Loucy (cell line): ENCODE measurements around the gene OIT3.

Experiments used
- EZH2phosphoT487 ChIP-seq: fragments of 200-600 bp; IDR thresholded peaks from 2 replicates; pipeline ENCODE4 v1.6.1; 2018; ENCODE audit warnings: antibody characterized with exemption, mild to moderate bottlenecking, moderate library complexity, borderline replicate concordance
- TF ChIP-seq, protein P1 (sequence below): fragments of 200-600 bp; sonication (generic); conservative IDR thresholded peaks from 2 replicates; pipeline ENCODE4 v1.5.1; 2014; ENCODE audit warnings: mild to moderate bottlenecking, antibody characterized with exemption, low read length

DNA sequence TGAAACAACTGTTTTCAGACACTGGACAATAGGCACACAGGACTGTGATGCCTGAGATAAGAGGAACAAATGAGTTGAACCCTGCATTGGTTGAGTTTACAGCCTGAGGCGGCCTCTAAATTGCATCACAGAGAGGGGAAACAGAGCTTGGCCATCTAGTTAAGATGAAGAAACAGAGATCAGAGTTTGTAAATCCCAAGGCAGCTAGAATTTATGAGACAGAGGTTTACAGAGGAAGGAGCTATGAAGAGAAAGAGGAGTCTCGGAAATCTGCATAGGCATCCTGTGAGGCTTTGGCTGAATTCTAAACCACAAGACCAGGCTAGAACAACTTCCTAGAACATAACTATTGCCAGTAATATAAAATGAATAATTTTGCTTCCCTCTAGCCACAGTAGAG, 41.0 kb upstream of the OIT3 start:
- TF ChIP-seq EZH2phosphoT487, result 0 out of 2 replicates have a peak, but pooled peaks have one; percentile 9
- TF ChIP-seq, protein P1, sequence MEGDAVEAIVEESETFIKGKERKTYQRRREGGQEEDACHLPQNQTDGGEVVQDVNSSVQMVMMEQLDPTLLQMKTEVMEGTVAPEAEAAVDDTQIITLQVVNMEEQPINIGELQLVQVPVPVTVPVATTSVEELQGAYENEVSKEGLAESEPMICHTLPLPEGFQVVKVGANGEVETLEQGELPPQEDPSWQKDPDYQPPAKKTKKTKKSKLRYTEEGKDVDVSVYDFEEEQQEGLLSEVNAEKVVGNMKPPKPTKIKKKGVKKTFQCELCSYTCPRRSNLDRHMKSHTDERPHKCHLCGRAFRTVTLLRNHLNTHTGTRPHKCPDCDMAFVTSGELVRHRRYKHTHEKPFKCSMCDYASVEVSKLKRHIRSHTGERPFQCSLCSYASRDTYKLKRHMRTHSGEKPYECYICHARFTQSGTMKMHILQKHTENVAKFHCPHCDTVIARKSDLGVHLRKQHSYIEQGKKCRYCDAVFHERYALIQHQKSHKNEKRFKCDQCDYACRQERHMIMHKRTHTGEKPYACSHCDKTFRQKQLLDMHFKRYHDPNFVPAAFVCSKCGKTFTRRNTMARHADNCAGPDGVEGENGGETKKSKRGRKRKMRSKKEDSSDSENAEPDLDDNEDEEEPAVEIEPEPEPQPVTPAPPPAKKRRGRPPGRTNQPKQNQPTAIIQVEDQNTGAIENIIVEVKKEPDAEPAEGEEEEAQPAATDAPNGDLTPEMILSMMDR, result no peak
